GM19099 (cell line): Measurements from ENCODE around the gene SCO2.

Source experiments
- POLR2A ChIP-seq: IDR thresholded peaks from 3 replicates; pipeline ENCODE4 v1.6.1; 2011; ENCODE audit warnings: low read depth; ENCODE audit not compliant: insufficient read length; ENCODE audit errors: extremely low read depth

Gene SCO2

DNA sequence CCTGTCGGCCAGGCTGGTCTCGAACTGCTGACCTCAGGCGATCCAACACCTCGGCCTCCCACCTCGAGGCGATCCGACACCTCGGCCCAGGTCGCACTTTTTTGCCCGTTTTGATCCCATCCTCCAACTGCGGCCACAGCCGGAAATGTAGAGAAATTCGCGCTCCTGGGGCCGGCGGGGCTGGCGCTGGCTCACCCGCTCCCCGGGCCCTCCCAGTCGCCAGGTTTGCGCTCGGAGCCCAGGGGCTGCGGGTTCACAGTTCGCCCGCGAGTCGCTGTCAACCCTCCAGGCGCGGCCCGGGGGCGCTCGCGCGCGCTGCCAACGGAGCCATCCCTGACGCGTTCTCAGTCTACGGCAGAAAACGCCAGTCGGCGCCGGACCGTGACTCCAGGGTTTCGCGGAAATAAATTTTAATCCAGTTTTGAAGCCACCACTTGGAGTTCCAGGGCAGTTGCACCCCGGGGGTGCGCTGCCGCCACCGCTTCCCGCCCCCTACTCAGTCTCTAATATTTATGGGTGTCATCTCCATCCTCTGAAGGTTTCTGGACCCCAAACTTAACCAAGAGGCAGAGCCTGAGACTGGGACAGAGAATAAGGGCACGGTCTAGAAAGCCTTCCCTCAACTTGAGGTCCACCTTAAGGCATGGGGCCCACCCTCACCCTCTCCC is 18.8 kb upstream of the SCO2 start:
- TF ChIP-seq POLR2A, result peak; percentile 27

DNA sequence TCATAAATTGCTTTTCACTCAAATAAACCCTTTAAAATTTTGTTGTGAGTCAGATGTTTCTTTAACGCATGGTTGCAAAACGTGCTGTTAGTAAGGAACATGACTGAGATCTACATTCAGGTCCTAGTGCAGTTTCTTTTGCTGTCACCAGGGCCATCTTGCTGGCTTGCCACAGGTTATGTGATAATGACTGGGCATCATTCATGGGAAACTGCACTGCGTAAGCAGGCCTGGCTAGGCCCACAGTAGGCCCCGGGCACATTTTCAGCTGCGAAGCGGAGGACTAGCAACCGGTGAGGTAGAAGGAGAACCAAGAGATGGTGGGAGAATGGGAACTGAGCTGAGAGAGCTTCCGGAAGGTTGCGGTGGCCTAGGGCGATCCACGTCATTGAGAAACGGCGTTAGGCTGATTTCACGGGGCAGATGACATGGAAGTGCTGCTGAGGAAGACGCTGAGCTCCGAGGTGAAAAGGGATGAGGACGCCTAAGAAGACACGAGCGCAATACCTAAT is 17.1 kb upstream of the SCO2 start:
- peak; percentile 78 for TF ChIP-seq POLR2A

DNA sequence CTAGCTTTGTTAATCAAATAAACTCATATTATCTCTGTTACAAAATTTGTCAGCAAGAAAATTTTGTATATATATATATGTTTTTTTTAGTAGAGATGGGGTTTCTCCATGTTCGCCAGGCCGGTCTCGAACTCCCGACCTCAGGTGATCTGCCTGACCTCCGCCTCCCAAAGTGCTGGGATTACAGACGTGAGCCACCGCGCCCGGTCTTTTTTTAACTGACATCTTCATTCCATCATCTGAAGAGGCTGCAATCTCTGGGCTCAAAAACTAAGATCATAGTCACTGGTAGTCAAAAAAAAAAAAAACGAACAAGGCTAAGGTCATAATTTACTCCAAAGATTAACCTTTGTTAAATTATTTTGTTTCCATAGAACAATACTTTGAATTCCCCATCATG is 15.0 kb upstream of the SCO2 start:
- no peak for TF ChIP-seq POLR2A

DNA sequence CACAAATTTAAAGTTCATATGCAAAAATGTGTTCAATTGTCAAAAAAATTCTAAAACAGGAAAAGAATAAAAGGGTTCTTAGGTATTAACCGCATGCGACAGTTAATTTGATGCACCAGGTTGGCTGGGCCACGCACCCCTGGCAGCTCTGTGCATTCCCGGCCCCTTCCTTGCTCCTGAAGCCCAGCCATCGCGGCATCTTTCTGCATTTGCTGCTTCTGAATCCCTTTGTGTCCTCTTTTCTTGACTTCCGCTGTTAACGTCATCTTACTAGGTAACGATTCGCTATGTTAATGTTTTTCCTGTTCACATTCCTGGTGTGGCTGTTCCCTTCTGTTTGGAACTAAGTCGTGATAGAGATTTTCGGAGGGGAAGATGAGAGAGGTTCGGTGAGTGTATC is 12.4 kb upstream of the SCO2 start:
- TF ChIP-seq POLR2A, result no peak

DNA sequence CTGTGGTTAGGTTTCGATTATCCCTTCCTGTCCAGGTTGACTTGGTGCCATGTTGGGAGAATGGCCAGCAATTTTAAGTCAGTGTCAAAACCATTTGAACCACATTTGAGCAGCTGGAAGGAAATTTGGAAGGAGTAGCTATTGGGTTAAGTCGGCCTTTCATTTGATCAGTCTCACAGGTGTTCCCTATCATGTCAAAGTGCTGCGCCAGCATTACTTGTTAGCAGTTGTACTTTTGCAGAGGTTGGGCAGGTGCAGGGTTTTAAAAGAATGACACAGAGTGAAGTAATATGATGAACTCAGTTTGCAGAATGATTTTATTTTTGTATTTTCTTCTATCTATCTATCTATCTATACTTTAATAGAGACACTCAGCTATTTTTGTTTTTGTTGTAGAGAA is 10.8 kb upstream of the SCO2 start:
- TF ChIP-seq POLR2A, result no peak

DNA sequence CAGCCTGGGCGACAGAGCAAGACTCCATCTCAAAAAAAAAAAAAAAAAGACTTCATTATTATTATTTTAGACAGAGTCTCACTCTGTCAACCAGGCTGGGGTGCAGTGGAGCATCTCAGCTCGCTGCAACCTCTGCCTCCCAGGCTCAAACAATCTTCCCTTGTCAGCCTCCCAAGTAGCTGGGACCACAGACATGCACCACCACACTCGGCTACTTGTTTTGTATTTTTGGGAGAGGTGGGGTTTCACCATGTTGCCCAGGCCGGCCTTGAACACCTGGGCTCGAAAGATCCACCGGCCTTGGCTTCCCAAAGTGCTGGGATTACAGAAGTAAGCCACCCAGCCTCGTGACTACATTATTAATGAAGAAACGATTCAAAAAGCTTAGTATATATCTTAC is 9.7 kb upstream of the SCO2 start:
- TF ChIP-seq POLR2A, result peak; percentile 32

DNA sequence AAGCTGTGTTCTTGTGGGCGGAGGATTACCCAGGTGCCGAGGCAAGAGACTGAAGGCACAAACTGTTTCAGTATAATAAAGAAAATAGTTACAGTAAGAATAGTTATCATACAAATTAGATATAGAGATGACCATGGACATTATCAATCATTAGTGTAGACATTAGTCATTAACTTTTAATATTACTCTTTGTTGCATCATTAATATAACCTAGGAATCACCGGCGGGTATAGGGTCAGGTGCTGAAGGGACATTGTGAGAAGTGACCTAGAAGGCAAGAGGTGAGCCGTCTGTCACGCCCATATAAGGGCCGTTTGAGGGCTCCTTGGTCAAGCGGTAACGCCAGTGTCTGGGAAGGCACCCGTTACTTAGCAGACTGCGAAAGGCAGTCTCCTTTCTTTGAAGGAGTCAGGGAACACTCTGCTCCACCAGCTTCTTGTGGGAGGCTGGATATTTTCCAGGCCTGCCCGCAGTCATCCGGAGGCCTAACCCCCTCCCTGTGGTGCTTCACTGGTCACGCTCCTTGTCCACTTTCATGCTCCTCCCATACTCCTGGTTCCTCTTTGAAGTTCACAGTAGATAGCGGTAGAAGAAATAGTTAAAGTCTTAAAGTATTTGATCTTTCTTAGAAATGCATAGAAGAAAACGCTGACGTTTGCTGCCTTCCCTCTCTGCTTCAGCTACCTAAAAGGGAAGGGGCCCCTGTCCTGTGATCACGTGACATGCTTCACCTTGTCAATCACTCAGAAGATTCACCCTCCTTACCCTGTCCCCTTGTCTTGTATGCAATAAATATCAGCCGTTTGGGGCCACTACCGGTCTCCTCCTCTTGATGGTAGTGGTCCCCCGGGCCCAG is 8.7 kb upstream of the SCO2 start:
- TF ChIP-seq POLR2A, result peak; percentile 17

DNA sequence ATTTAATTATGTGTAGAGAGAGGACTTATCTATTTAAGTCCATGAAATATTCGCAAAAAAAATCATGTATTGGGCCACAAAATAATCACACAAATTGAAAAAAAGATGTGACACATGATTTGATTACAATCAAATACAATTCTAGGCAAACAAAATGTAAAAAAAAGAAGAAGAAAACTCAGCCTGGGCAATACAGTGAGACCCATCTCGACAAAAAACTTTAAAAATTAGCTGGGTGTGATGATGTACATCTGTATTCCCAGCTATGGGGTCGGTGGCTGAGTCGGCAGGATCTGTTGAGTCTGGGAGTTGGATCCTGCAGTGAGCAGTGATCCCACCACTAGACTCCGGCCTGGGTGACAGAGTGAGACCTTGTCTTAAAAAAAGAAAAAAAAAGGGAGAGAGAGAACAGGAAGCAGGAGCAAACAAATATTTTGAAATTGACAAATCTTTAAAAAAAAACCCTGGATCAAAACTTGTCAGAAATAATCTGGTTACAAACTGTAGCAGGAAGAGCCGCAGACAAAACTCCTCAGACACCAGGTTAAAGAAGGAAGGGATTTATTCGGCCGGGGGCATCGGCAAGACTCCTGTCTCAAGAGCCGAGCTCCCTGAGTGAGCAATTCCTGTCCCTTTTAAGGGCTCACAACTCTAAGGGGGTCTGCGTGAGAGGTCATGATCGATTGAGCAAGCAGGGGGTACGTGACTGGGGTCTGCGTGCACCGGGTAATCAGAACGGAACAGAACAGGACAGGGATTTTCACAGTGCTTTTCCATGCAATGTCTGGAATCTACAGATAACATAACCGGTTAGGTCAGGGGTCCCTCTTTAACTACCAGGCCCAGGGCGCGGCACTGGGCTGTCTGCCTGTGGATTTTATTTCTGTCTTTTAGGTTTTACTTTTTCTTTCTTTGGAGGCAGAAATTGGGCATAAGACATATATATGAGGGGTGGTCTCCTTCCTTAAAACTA is 7.7 kb upstream of the SCO2 start:
- no peak for TF ChIP-seq POLR2A

GRCh38 chr22:50531962-50532674 is 6.7 kb upstream of the SCO2 start:
- TF ChIP-seq POLR2A, result peak; percentile 38

DNA sequence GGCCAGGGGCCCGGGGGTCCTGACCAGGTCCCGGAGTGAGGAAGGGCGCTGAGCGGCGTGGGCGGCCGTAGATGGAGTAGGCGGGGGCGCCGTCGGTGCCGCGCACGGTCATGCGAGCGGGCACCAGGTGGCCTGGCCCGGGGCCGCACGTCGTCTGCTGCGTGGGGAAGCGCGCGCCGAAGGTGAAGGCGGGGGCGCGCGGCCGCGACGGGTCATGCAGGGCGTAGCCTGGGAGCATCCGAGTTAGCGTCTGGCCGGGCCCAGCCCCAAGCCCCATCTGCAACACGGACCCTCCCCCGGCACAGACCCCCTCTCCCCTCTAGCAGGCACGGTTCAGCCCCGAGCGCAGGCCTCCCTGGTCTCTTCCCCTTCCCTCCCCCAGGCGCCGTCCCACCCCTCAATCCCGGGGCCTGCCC is 6.2 kb upstream of the SCO2 start:
- TF ChIP-seq POLR2A, result peak; percentile 69

- TF ChIP-seq POLR2A, result peak; percentile 73
Observed at GRCh38 chr22:50530877-50531545, 5.6 kb upstream of the SCO2 start.

DNA sequence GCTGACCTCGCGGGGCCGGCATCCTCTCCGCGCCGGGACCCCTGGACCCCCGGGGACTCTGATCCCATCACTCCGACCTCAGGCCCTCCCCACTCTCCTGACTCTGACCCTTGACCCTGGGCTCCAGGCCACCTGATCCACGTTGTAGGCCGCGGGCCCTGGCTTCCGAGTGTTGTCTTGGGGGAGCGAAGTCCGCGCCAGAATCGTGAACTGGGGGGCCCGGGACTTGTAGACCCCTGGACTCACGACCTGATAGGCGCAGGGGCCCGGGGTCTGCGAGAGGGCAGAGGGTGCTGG is 5.1 kb upstream of the SCO2 start:
- no peak for TF ChIP-seq POLR2A

GRCh38 chr22:50529897-50530579 is 4.6 kb upstream of the SCO2 start, which contains the start of gene TYMP:
TYMP (minus strand) TSS chr22:50530012; CDS start chr22:50529709, 303 bp downstream.
- peak; percentile 62 for TF ChIP-seq POLR2A
